Colonic mucosa (tissue), 4 donors: ENCODE results near the gene DPY19L1. TPM values are rescaled to one million over a fixed set of nuclear protein-coding genes. Genes with fewer than 3 reads are reported as not detected.

ENCODE experiments used
- DNase-seq: peaks from one replicate; pipeline ENCODE4 v3.0.0-alpha.2; 2020
- H3K27ac ChIP-seq: fragments of 200-600 bp; one replicate; pipeline ENCODE4 v1.8.0; 2021
- H3K27me3 ChIP-seq: fragments of 200-600 bp; one replicate; pipeline ENCODE4 v1.8.0; 2021
- H3K36me3 ChIP-seq: fragments of 200-600 bp; one replicate; pipeline ENCODE4 v1.8.0; 2021
- H3K4me1 ChIP-seq: fragments of 200-600 bp; one replicate; pipeline ENCODE4 v1.8.0; 2021; ENCODE audit warnings: mild to moderate bottlenecking
- H3K4me3 ChIP-seq: fragments of 200-600 bp; one replicate; pipeline ENCODE4 v1.8.0; 2021
- H3K9ac ChIP-seq, 2 donors: one replicate each; pipeline ENCODE4 v1.7.0; 2013; ENCODE audit warnings: control low read depth in 2 of 2, low read depth in 2 of 2, low read length in 2 of 2
- H3K9me3 ChIP-seq: fragments of 200-600 bp; one replicate; pipeline ENCODE4 v1.8.0; 2021
- intact Hi-C: fragments of 100-400 bp; cut with DNase I; formaldehyde crosslinking; loops from one replicate; pipeline ENCODE4 v1.14.1; 2022
- total RNA-seq, 2 donors: library from RNA; stranded (reverse); fragmentation: NEBNext Ultra II Directional in 1 of 2; extraction: Animal tissue kit (Norgen Biotek cat#: 25700) in 1 of 2; gene quantifications; one replicate each; pipeline ENCODE4 v1.2.1, GENCODE V29; 2021
- TF ChIP-seq, protein P1 (sequence below): fragments of 200-600 bp; IDR thresholded peaks from one replicate; pipeline ENCODE4 v1.8.0; 2022; ENCODE audit warnings: antibody characterized with exemption, mild to moderate bottlenecking
- donor health status: healthy.
- donor health status: DM: no; HTN: no; CAD: no.
- donor health status: DM: no; HTN: no; CAD: no.

The DPY19L1 gene
- total RNA-seq, 2 donors from 2014 or later: 21.9 to 26.2 TPM

- DNase-seq: no peak
- Histone ChIP-seq H3K4me3 (no peak overlapping the region), H3K9me3 (no peaks in the 10 kb centered on the region), H3K9ac (no peak overlapping the region), H3K4me1 (no peaks in the 10 kb centered on the region), H3K36me3 (no peaks in the 10 kb centered on the region), H3K27me3 (no peaks in the 10 kb centered on the region), H3K27ac (no peak overlapping the region)
- TF ChIP-seq, protein P1, sequence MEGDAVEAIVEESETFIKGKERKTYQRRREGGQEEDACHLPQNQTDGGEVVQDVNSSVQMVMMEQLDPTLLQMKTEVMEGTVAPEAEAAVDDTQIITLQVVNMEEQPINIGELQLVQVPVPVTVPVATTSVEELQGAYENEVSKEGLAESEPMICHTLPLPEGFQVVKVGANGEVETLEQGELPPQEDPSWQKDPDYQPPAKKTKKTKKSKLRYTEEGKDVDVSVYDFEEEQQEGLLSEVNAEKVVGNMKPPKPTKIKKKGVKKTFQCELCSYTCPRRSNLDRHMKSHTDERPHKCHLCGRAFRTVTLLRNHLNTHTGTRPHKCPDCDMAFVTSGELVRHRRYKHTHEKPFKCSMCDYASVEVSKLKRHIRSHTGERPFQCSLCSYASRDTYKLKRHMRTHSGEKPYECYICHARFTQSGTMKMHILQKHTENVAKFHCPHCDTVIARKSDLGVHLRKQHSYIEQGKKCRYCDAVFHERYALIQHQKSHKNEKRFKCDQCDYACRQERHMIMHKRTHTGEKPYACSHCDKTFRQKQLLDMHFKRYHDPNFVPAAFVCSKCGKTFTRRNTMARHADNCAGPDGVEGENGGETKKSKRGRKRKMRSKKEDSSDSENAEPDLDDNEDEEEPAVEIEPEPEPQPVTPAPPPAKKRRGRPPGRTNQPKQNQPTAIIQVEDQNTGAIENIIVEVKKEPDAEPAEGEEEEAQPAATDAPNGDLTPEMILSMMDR: no peak
- intact Hi-C loops: no loop called here
Observed at GRCh38 chr7:35026150-35026549, 11.1 kb downstream of the DPY19L1 start.

DNA sequence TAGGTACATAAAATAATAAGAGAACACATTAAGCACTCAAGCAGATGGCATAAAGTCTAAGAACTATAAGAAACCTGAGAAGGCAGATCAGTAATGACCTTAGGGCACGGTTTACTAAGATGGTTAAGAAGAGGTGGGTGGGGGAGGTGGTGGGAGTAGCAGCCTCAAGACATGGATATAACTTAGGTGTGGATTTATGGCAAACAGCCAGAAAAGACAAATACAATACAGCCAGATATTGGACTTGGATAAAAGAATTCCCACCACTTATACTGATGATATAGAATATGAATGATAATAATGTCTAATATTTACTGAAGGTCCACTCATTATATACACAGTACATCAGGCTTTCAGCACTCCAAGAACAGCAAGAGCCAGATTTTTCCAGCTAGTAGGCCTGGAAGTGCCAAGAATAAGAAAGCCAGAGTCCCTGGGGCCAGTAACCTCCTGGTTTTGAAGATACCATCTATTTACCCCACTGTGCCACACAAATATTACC, 11.9 kb downstream of the DPY19L1 start:
- DNase-seq: no peak
- H3K27ac ChIP-seq: no peak overlapping the region
- H3K36me3 ChIP-seq: no peaks in the 10 kb centered on the region
- H3K27me3 ChIP-seq: no peaks in the 10 kb centered on the region
- no peak overlapping the region for H3K4me3 ChIP-seq
- H3K9ac ChIP-seq: no peak overlapping the region
- H3K9me3 ChIP-seq: no peaks in the 10 kb centered on the region
- intact Hi-C loops: no loop called here
- H3K4me1 ChIP-seq: no peaks in the 10 kb centered on the region
- TF ChIP-seq, protein P1: no peak

GRCh38 chr7:35024298-35024697, 13.0 kb downstream of the DPY19L1 start:
- intact Hi-C loops: no loop called here
- Histone ChIP-seq H3K9me3 (no peaks in the 10 kb centered on the region), H3K4me3 (no peak overlapping the region), H3K27ac (no peak overlapping the region), H3K9ac (no peak overlapping the region), H3K36me3 (no peaks in the 10 kb centered on the region), H3K27me3 (no peaks in the 10 kb centered on the region), H3K4me1 (no peaks in the 10 kb centered on the region)
- DNase-seq: no peak
- TF ChIP-seq, protein P1: no peak

DNA sequence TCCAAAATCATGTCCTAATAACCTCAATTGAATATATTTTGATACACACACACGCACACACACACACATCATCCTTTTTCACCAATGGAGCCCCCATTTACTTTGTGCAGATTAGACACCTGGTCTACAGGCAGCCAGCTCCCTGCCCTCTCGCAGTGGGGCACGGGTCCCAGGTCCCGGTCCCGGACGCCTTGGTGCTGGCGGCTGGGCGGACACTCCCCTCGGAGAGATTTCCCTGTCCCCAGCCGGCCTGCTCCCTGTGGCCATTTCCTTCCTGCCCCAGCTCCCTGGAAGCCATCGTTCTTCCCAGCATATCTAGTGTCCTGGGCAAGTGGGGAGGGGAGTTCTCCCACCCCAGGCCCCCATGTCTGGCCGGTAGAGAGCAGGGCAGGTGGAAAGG, 14.6 kb downstream of the DPY19L1 start:
- intact Hi-C loops: no loop called here
- H3K27me3 ChIP-seq: no peaks in the 10 kb centered on the region
- no peak for DNase-seq

DNA sequence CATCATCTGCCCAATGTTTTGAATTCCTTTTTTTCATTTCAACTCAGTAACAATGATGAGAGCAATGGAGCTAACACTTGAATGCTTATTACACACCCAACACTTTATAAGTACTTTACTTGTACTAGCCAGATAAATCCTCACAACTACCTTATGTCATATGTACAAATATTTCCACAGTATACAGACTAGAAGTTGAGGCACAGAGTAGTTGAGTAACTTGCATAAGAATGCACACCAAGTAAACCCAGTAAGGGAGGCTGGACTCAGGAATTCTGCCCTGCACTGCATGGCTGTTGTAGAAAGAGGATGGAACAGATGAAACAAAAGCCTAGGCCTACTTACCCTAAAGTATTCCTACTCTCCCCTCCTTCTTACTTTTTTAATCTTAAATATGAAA, 15.8 kb downstream of the DPY19L1 start:
- H3K27ac ChIP-seq: no peak overlapping the region
- TF ChIP-seq, protein P1: no peak
- intact Hi-C loops: no loop called here

More for the DNA sequence above, 14.6 kb downstream of the DPY19L1 start:
- no peak overlapping the region for H3K4me3 ChIP-seq
- TF ChIP-seq, protein P1: no peak
- no peaks in the 10 kb centered on the region for H3K9me3 ChIP-seq
- no peak overlapping the region for H3K9ac ChIP-seq
- no peaks in the 10 kb centered on the region for H3K36me3 ChIP-seq
- no peaks in the 10 kb centered on the region for H3K4me1 ChIP-seq
- H3K27ac ChIP-seq: no peak overlapping the region

More for the DNA sequence above, 15.8 kb downstream of the DPY19L1 start:
- Histone ChIP-seq H3K27me3 (no peaks in the 10 kb centered on the region), H3K9me3 (no peaks in the 10 kb centered on the region), H3K36me3 (no peaks in the 10 kb centered on the region), H3K4me1 (no peaks in the 10 kb centered on the region), H3K4me3 (no peak overlapping the region), H3K9ac (no peak overlapping the region)
- no peak for DNase-seq
